BLaER1 treated with 17β-estradiol and CSF1 and Interleukin-3, amounts not matched to agents 10 nM and 100 nM (cell line): ENCODE data around the gene UNC93B1.

ENCODE experiments used
- H3K27ac ChIP-seq, 11 experiments: shearing (Covaris generic); formaldehyde crosslinking; 2 replicates each; pipeline ENCODE4 v1.8.1; 2022
- H3K27me3 ChIP-seq, 11 experiments: shearing (Covaris generic); formaldehyde crosslinking; 2 replicates each; pipeline ENCODE4 v1.8.1; 2022
- H3K36me3 ChIP-seq, 11 experiments: shearing (Covaris generic); formaldehyde crosslinking; 2 replicates each; pipeline ENCODE4 v1.8.1; 2022
- H3K4me1 ChIP-seq, 10 experiments: shearing (Covaris generic); formaldehyde crosslinking; 2 replicates each; pipeline ENCODE4 v1.8.1; 2022
- H3K4me2 ChIP-seq, 11 experiments: shearing (Covaris generic); formaldehyde crosslinking; 2 replicates each; pipeline ENCODE4 v1.8.1; 2022
- H3K4me3 ChIP-seq, 10 experiments: shearing (Covaris generic); formaldehyde crosslinking; 2 replicates each; pipeline ENCODE4 v1.8.1; 2022
- H3K9ac ChIP-seq, 11 experiments: shearing (Covaris generic); formaldehyde crosslinking; 2 replicates each; pipeline ENCODE4 v1.8.1; 2022
- H3K9me3 ChIP-seq, 11 experiments: shearing (Covaris generic); formaldehyde crosslinking; replicated peaks in 1 of 11; 2 replicates each; pipeline ENCODE4 v1.8.1; 2022
- H4K20me1 ChIP-seq, 11 experiments: shearing (Covaris generic); formaldehyde crosslinking; 2 replicates each; pipeline ENCODE4 v1.8.1; 2022
- Cebpa-rat ChIP-seq, 11 experiments: shearing (Covaris generic); IDR thresholded peaks; 2 replicates each; pipeline ENCODE4 v1.8.1; 2022

UNC93B1 gene

GRCh38 chr11:68002938-68003845 lies 705 bp downstream of the UNC93B1 start:
- peak overlapping the region; percentile 54 to 97 (median 92) for H3K27ac ChIP-seq
- no peaks in the 10 kb centered on the region for H3K9me3 ChIP-seq
- peaks cover 0 to 51% (median 14%) of the 10 kb centered on the region in 11 experiments; a peak in 16 of 22 replicates for H4K20me1 ChIP-seq
- H3K4me2 ChIP-seq, result peak overlapping the region; percentile 88 to 100 (median 98)
- peaks cover 81 to 88% (median 84%) of the 10 kb centered on the region in 10 experiments for H3K4me1 ChIP-seq
- H3K27me3 ChIP-seq, result no peaks in the 10 kb centered on the region
- no peak for TF ChIP-seq Cebpa-rat (IDR thresholded peaks at IDR 0.05)
- peak overlapping the region; percentile 80 to 92 (median 88) for H3K9ac ChIP-seq
- peaks cover 26 to 48% (median 34%) of the 10 kb centered on the region in 11 experiments for H3K36me3 ChIP-seq
- H3K4me3 ChIP-seq, result peak overlapping the region; percentile 69 to 88 (median 80)

GRCh38 chr11:68002575-68002937 lies 1.3 kb downstream of the UNC93B1 start:
- peaks cover 32 to 54% (median 41%) of the 10 kb centered on the region in 11 experiments for H3K36me3 ChIP-seq
- H4K20me1 ChIP-seq, result peaks cover 0 to 58% (median 20%) of the 10 kb centered on the region in 11 experiments; a peak in 16 of 22 replicates
- peaks cover 80 to 88% (median 84%) of the 10 kb centered on the region in 10 experiments for H3K4me1 ChIP-seq
- H3K27ac ChIP-seq, result peak overlapping the region; percentile 54 to 97 (median 92); a peak in 21 of 22 replicates
- TF ChIP-seq Cebpa-rat (IDR thresholded peaks at IDR 0.05), result no peak
- no peaks in the 10 kb centered on the region for H3K27me3 ChIP-seq
- peak overlapping the region; percentile 88 to 100 (median 98) for H3K4me2 ChIP-seq
- peak overlapping the region; percentile 80 to 92 (median 88) for H3K9ac ChIP-seq
- peak overlapping the region; percentile 69 to 88 (median 80) for H3K4me3 ChIP-seq
- H3K9me3 ChIP-seq, result no peaks in the 10 kb centered on the region; a peak in 1 of 22 replicates

- H3K27ac ChIP-seq, result peak overlapping the region in 5 of 11 experiments; percentile 2 to 97 (median 10); a peak in 7 of 22 replicates
- no peaks in the 10 kb centered on the region; a peak in 1 of 22 replicates for H3K9me3 ChIP-seq
- TF ChIP-seq Cebpa-rat (IDR thresholded peaks at IDR 0.05), result no peak
- H3K27me3 ChIP-seq, result no peaks in the 10 kb centered on the region
- peak overlapping the region in 10 of 11 experiments; percentile 88 to 100 (median 97); a peak in 12 of 22 replicates for H3K4me2 ChIP-seq
- no peak overlapping the region for H3K4me3 ChIP-seq
- H4K20me1 ChIP-seq, result peaks cover 5 to 85% (median 46%) of the 10 kb centered on the region in 11 experiments
- H3K4me1 ChIP-seq, result peaks cover 52 to 82% (median 72%) of the 10 kb centered on the region in 10 experiments
- peak overlapping the region in 5 of 11 experiments; percentile 12 to 54 (median 25); a peak in 5 of 22 replicates for H3K9ac ChIP-seq
- H3K36me3 ChIP-seq, result peaks cover 48 to 76% (median 64%) of the 10 kb centered on the region in 11 experiments
These were observed 4.2 kb downstream of the UNC93B1 start for GRCh38 chr11:67999704-68000103.

GRCh38 chr11:67999201-67999629 lies 4.7 kb downstream of the UNC93B1 start:
- no peak overlapping the region for H3K4me3 ChIP-seq
- H3K27ac ChIP-seq, result peak overlapping the region in 1 of 11 experiments; percentile 97; a peak in 4 of 22 replicates
- H3K36me3 ChIP-seq, result peaks cover 48 to 81% (median 67%) of the 10 kb centered on the region in 11 experiments
- H3K9ac ChIP-seq, result peak overlapping the region in 5 of 11 experiments; percentile 12 to 54 (median 25); a peak in 2 of 22 replicates
- no peaks in the 10 kb centered on the region; a peak in 1 of 22 replicates for H3K9me3 ChIP-seq
- peaks cover 8 to 90% (median 51%) of the 10 kb centered on the region in 11 experiments for H4K20me1 ChIP-seq
- peak overlapping the region in 6 of 11 experiments; percentile 21 to 100 (median 94); a peak in 10 of 22 replicates for H3K4me2 ChIP-seq
- TF ChIP-seq Cebpa-rat (IDR thresholded peaks at IDR 0.05), result no peak
- H3K27me3 ChIP-seq, result no peaks in the 10 kb centered on the region
- peaks cover 52 to 82% (median 67%) of the 10 kb centered on the region in 10 experiments for H3K4me1 ChIP-seq

GRCh38 chr11:67998150-67999045 lies 5.5 kb downstream of the UNC93B1 start:
- Histone ChIP-seq H3K4me2 (peak overlapping the region in 5 of 11 experiments; percentile 5 to 99 (median 90); a peak in 8 of 22 replicates), H3K9ac (peak overlapping the region in 2 of 11 experiments; percentile 20 to 54; a peak in 1 of 22 replicates), H3K4me3 (no peak overlapping the region), H3K9me3 (no peaks in the 10 kb centered on the region; a peak in 1 of 22 replicates), H4K20me1 (peaks cover 8 to 98% (median 57%) of the 10 kb centered on the region in 11 experiments), H3K27me3 (no peaks in the 10 kb centered on the region), H3K4me1 (peaks cover 55 to 80% (median 68%) of the 10 kb centered on the region in 10 experiments), H3K27ac (peak overlapping the region in 2 of 11 experiments; percentile 13 to 97; a peak in 2 of 22 replicates), H3K36me3 (peaks cover 48 to 89% (median 68%) of the 10 kb centered on the region in 11 experiments)
- no peak for TF ChIP-seq Cebpa-rat (IDR thresholded peaks at IDR 0.05)

- peaks cover 52 to 78% (median 67%) of the 10 kb centered on the region in 10 experiments for H3K4me1 ChIP-seq
- TF ChIP-seq Cebpa-rat (IDR thresholded peaks at IDR 0.05), result no peak
- H3K9me3 ChIP-seq, result no peaks in the 10 kb centered on the region; a peak in 1 of 22 replicates
- peak overlapping the region in 5 of 11 experiments; percentile 21 to 90 (median 33); a peak in 6 of 22 replicates for H3K4me2 ChIP-seq
- H3K9ac ChIP-seq, result no peak overlapping the region
- no peak overlapping the region for H3K4me3 ChIP-seq
- H3K27ac ChIP-seq, result peak overlapping the region in 2 of 11 experiments; percentile 7 to 13; a peak in 1 of 22 replicates
- H3K36me3 ChIP-seq, result peaks cover 50 to 96% (median 75%) of the 10 kb centered on the region in 11 experiments
- H4K20me1 ChIP-seq, result peaks cover 8 to 97% (median 62%) of the 10 kb centered on the region in 11 experiments
- no peaks in the 10 kb centered on the region for H3K27me3 ChIP-seq
These were observed 6.4 kb downstream of the UNC93B1 start for GRCh38 chr11:67997475-67997921.

GRCh38 chr11:67996622-67997474 lies 7.0 kb downstream of the UNC93B1 start:
- H3K36me3 ChIP-seq, result peaks cover 50 to 90% (median 75%) of the 10 kb centered on the region in 11 experiments
- peak overlapping the region in 5 of 11 experiments; percentile 21 to 90 (median 33); a peak in 6 of 22 replicates for H3K4me2 ChIP-seq
- peak overlapping the region in 2 of 11 experiments; percentile 7 to 13; a peak in 1 of 22 replicates for H3K27ac ChIP-seq
- H4K20me1 ChIP-seq, result peaks cover 8 to 91% (median 62%) of the 10 kb centered on the region in 11 experiments
- H3K27me3 ChIP-seq, result no peaks in the 10 kb centered on the region
- H3K4me3 ChIP-seq, result no peak overlapping the region
- TF ChIP-seq Cebpa-rat (IDR thresholded peaks at IDR 0.05), result no peak
- 0 out of 22 replicates have a peak overlapping the region, but pooled peaks of 2 of the 11 experiments have one; percentile 8 to 19 for H3K9ac ChIP-seq
- peaks cover 46 to 71% (median 60%) of the 10 kb centered on the region in 10 experiments for H3K4me1 ChIP-seq
- no peaks in the 10 kb centered on the region; a peak in 1 of 22 replicates for H3K9me3 ChIP-seq
